Measurements from ENCODE around the gene MSN. TPM values are rescaled to one million over a fixed set of nuclear protein-coding genes. Genes with fewer than 3 reads are reported as not detected.

MSN gene
- total RNA-seq, 1 donor from 2014 or later = 156 TPM

Other genes with a start within 250 kb of the MSN start
- gene LAS1L, start 132.9 kb upstream of the MSN start, total RNA-seq = 10.9 and 14.4 TPM in 2 replicates

Measured in lung microvascular endothelial cell (primary cell).